ENCODE results near the gene SDHAF3.

- TF ChIP-seq CTCF (IDR thresholded peaks at IDR 0.05) (peak in 5 of 7 experiments; percentile 60 to 81 (median 74)), POLR2A (IDR thresholded peaks at IDR 0.05) (no peak)
Observed at GRCh38 chr7:97104719-97105238, 12.7 kb upstream of the SDHAF3 start.

Data from stomach (tissue), 4 donors.